Thyroid gland (tissue), 4 donors: Measurements from ENCODE around the gene C20orf144. TPM values are rescaled to one million over a fixed set of nuclear protein-coding genes. Genes with fewer than 3 reads are reported as not detected.

ENCODE experiments used
- DNase-seq, 2 donors: peaks; one replicate each; pipeline ENCODE4 v3.0.0-alpha.2; 2019
- H3K27ac ChIP-seq, 3 donors: fragments of 200-600 bp; sonication (generic); 1 replicate in 2 of 3; 2 replicates in 1 of 3; pipeline ENCODE4 v1.5.1; 2016 to 2019; ENCODE audit warnings: mild to moderate bottlenecking in 1 of 3, moderate library complexity in 1 of 3
- H3K27me3 ChIP-seq: fragments of 200-600 bp; sonication (generic); one replicate; pipeline ENCODE4 v1.5.1; 2019
- H3K36me3 ChIP-seq, 2 donors: fragments of 200-600 bp; sonication (generic); one replicate each; pipeline ENCODE4 v1.5.1; 2016 to 2019
- H3K4me1 ChIP-seq, 2 donors: fragments of 200-600 bp; sonication (generic); one replicate each; pipeline ENCODE4 v1.5.1; 2017 to 2019
- H3K4me3 ChIP-seq, 3 donors: fragments of 200-600 bp; sonication (generic); replicated peaks in 1 of 3; 1 replicate in 2 of 3; 2 replicates in 1 of 3; pipeline ENCODE4 v1.5.1; 2016; ENCODE audit warnings: mild to moderate bottlenecking in 1 of 3
- H3K9me3 ChIP-seq: fragments of 200-600 bp; sonication (generic); one replicate; pipeline ENCODE4 v1.5.1; 2017
- POLR2A ChIP-seq, 2 donors: fragments of 450-650 bp; IDR thresholded peaks; one replicate each; pipeline ENCODE4 v1.6.1; 2017; ENCODE audit warnings: antibody characterized with exemption in 2 of 2, mild to moderate bottlenecking in 2 of 2, moderate library complexity in 1 of 2
- WGBS, 2 donors: methylation state at CpG; one replicate each; pipeline ENCODE4 v1.1.5; 2017; 5-methylcytosine and 5-hydroxymethylcytosine counted together
- intact Hi-C: fragments of 100-400 bp; cut with DNase I; formaldehyde crosslinking; loops from one replicate; pipeline ENCODE4 v1.15.1; 2023
- total RNA-seq, 4 donors: library from RNA; depleted of rRNA; stranded (reverse); fragments of >200 nt; gene quantifications; one replicate each; pipeline ENCODE4 v1.2.3, GENCODE V29; 2016
- TF ChIP-seq, protein P1 (sequence below), 6 experiments: fragments of 200-600 bp in 3 of 6; fragments of 450-650 bp in 3 of 6; sonication (generic) in 3 of 6; IDR thresholded peaks; one replicate each; pipeline ENCODE4 v1.5.1; 2016 to 2019; ENCODE audit warnings: antibody characterized with exemption in 6 of 6, mild to moderate bottlenecking in 2 of 6, inconsistent platforms in 1 of 6, moderate library complexity in 1 of 6

C20orf144 gene
- total RNA-seq, 4 donors from 2014 or later = 0.13 TPM; not detected in 3

DNA sequence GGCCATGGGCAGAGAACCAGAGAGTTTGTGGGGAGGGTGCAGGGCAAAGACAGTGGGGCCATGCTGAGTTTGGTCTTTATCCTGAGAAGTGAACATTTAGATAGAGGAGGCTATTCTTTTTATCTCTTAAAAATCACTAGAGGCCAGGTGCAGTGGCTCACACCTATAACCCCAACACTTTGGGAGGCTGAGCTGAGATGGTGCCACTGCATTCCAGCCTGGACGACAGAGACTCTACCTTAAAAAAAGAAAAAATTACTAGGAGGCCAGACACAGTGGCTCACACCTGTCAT is 49.3 kb downstream of the C20orf144 start:
- Histone ChIP-seq H3K4me3 (no peak overlapping the region), H3K4me1 (peaks cover 0 to 5% of the 10 kb centered on the region in 2 donors), H3K9me3 (no peaks in the 10 kb centered on the region), H3K36me3 (peaks cover 0 to 15% of the 10 kb centered on the region in 2 donors), H3K27ac (no peak overlapping the region), H3K27me3 (no peaks in the 10 kb centered on the region)
- intact Hi-C loops = no loop called here
- no peak for DNase-seq
- WGBS, 2 donors = 0 to 93% methylated on average over 1 of the region's 1 CpG
- TF ChIP-seq, protein P1, sequence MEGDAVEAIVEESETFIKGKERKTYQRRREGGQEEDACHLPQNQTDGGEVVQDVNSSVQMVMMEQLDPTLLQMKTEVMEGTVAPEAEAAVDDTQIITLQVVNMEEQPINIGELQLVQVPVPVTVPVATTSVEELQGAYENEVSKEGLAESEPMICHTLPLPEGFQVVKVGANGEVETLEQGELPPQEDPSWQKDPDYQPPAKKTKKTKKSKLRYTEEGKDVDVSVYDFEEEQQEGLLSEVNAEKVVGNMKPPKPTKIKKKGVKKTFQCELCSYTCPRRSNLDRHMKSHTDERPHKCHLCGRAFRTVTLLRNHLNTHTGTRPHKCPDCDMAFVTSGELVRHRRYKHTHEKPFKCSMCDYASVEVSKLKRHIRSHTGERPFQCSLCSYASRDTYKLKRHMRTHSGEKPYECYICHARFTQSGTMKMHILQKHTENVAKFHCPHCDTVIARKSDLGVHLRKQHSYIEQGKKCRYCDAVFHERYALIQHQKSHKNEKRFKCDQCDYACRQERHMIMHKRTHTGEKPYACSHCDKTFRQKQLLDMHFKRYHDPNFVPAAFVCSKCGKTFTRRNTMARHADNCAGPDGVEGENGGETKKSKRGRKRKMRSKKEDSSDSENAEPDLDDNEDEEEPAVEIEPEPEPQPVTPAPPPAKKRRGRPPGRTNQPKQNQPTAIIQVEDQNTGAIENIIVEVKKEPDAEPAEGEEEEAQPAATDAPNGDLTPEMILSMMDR (IDR thresholded peaks at IDR 0.05) = no peak
- no peak for TF ChIP-seq POLR2A (IDR thresholded peaks at IDR 0.05)

Other genes starting within 250 kb of the C20orf144 start
- 100 to 1,000 TPM; 193 to 291 (median 248) TPM for gene SNTA1, start 218.6 kb upstream of the C20orf144 start, total RNA-seq
- gene CBFA2T2, start 172.2 kb upstream of the C20orf144 start, total RNA-seq = 10 to 100 TPM; 29.7 to 57.3 (median 35.8) TPM
- gene ACTL10, start 4.6 kb downstream of the C20orf144 start, total RNA-seq = 1 to 10 TPM; 2.1 to 3.9 (median 2.6) TPM
- 10 to 100 TPM; 65.2 to 99.8 (median 73.4) TPM for gene NECAB3, start 12.1 kb downstream of the C20orf144 start, total RNA-seq
- under 1 TPM in 3 of 4 donors, not detected in 1; 0.42 to 0.89 (median 0.67) TPM for gene E2F1, start 24.1 kb downstream of the C20orf144 start, total RNA-seq
- gene PXMP4, start 58.0 kb downstream of the C20orf144 start, total RNA-seq = 10 to 100 TPM; 17.7 to 31.2 (median 22.0) TPM
- 1 to 10 TPM; 1.1 to 3.5 (median 2.8) TPM for gene ZNF341, start 69.7 kb downstream of the C20orf144 start, total RNA-seq
- 10 to 100 TPM; 70.3 to 93.5 (median 85.7) TPM for gene CHMP4B, start 149.0 kb downstream of the C20orf144 start, total RNA-seq